Smooth muscle cell (in vitro differentiated cells): Measurements from ENCODE around the gene SLC35F6. TPM values are rescaled to one million over a fixed set of nuclear protein-coding genes. Genes with fewer than 3 reads are reported as not detected.

Source experiments
- DNase-seq: peaks from one replicate; lab custom pipeline; 2025; ENCODE audit not compliant: unreplicated experiment; lab: John Stamatoyannopoulos, UW
- H2AFZ ChIP-seq: fragments of 200-600 bp; sonication (generic); 2 replicates; pipeline ENCODE4 v1.6.0; 2016; ENCODE audit warnings: antibody characterized with exemption, low read depth, mild to moderate bottlenecking
- H3F3A ChIP-seq: fragments of 200-600 bp; sonication (generic); 2 replicates; pipeline ENCODE4 v1.6.0; 2017; ENCODE audit warnings: antibody characterized with exemption, low read depth
- H3K27ac ChIP-seq: fragments of 200-600 bp; sonication (generic); 2 replicates; pipeline ENCODE4 v1.5.1; 2016; ENCODE audit warnings: low read depth, mild to moderate bottlenecking
- H3K27me3 ChIP-seq: fragments of 200-600 bp; sonication (generic); 2 replicates; pipeline ENCODE4 v1.6.1; 2016; ENCODE audit warnings: low read depth, mild to moderate bottlenecking
- H3K36me3 ChIP-seq: fragments of 200-600 bp; sonication (generic); 2 replicates; pipeline ENCODE4 v1.5.1; 2016; ENCODE audit warnings: low read depth
- H3K4me1 ChIP-seq: fragments of 200-600 bp; sonication (generic); 2 replicates; pipeline ENCODE4 v1.5.1; 2016; ENCODE audit warnings: low read depth
- H3K4me2 ChIP-seq: fragments of 200-600 bp; sonication (generic); 2 replicates; pipeline ENCODE4 v1.6.0; 2016; ENCODE audit warnings: mild to moderate bottlenecking
- H3K4me3 ChIP-seq: fragments of 200-600 bp; sonication (generic); 2 replicates; pipeline ENCODE4 v1.5.1; 2016; ENCODE audit warnings: mild to moderate bottlenecking
- H3K79me2 ChIP-seq: fragments of 200-600 bp; sonication (generic); 2 replicates; pipeline ENCODE4 v1.6.0; 2016; ENCODE audit warnings: low read depth, mild to moderate bottlenecking
- H3K9ac ChIP-seq: fragments of 200-600 bp; sonication (generic); 2 replicates; pipeline ENCODE4 v1.6.0; 2016; ENCODE audit warnings: low read depth
- H3K9me3 ChIP-seq: fragments of 200-600 bp; sonication (generic); replicated peaks from 2 replicates; pipeline ENCODE4 v1.5.1; 2016; ENCODE audit warnings: low read depth
- H4K20me1 ChIP-seq: fragments of 200-600 bp; sonication (generic); 2 replicates; pipeline ENCODE4 v1.6.0; 2016; ENCODE audit warnings: low read depth
- CTCF ChIP-seq: fragments of 200-600 bp; sonication (generic); IDR thresholded peaks from 2 replicates; pipeline ENCODE4 v1.5.1; 2017; ENCODE audit warnings: borderline replicate concordance, mild to moderate bottlenecking, antibody characterized with exemption; ENCODE audit not compliant: insufficient read depth, poor library complexity, severe bottlenecking
- WGBS: methylation state at CpG from one replicate; pipeline ENCODE4 v1.1.7; 2016; ENCODE audit warnings: low lambda C conversion rate; 5-methylcytosine and 5-hydroxymethylcytosine counted together
- polyA plus RNA-seq: library from polyadenylated mRNA; unstranded; fragments of >200 nt; fragmentation: Nextera tagmentation; extraction: Ambion mirVana; gene quantifications from 2 replicates; pipeline ENCODE4 v1.2.1, GENCODE V29; 2016
- total RNA-seq: library from RNA; depleted of rRNA; stranded (reverse); fragments of >200 nt; gene quantifications from 2 replicates; pipeline ENCODE4 v1.2.3, GENCODE V29; 2014

Gene SLC35F6
- total and polyA plus RNA-seq, 2 experiments from 2014 or later: 16.9 to 19.2 TPM

- Histone ChIP-seq H3K79me2 (peaks cover 5% of the 10 kb centered on the region), H3K9me3 (no peaks in the 10 kb centered on the region), H3K27me3 (no peaks in the 10 kb centered on the region), H3K27ac (no peak overlapping the region), H3K36me3 (peaks cover 3% of the 10 kb centered on the region), H3K4me3 (no peak overlapping the region), H3F3A (no peaks in the 10 kb centered on the region), H3K4me1 (no peaks in the 10 kb centered on the region), H4K20me1 (peaks cover 28% of the 10 kb centered on the region), H2AFZ (no peak overlapping the region), H3K4me2 (no peak overlapping the region), H3K9ac (no peak overlapping the region)
- 81% methylated on average over 3 of the region's 3 CpGs for WGBS
- DNase-seq: no peak
- no peak for TF ChIP-seq CTCF
These were observed 14.4 kb downstream of the SLC35F6 start for GRCh38 chr2:26778507-26778906.

- no peak overlapping the region for H3K4me2 ChIP-seq
- H4K20me1 ChIP-seq: peaks cover 10% of the 10 kb centered on the region
- H3K36me3 ChIP-seq: peaks cover 3% of the 10 kb centered on the region
- no peaks in the 10 kb centered on the region for H3K79me2 ChIP-seq
- H3K9me3 ChIP-seq: no peaks in the 10 kb centered on the region
- no peaks in the 10 kb centered on the region for H3K27me3 ChIP-seq
- no peak for TF ChIP-seq CTCF
- H3K4me1 ChIP-seq: no peaks in the 10 kb centered on the region
- H2AFZ ChIP-seq: no peak overlapping the region
- DNase-seq: no peak
- 98% methylated on average over 4 of the region's 4 CpGs for WGBS
- H3K27ac ChIP-seq: no peak overlapping the region
- H3K9ac ChIP-seq: no peak overlapping the region
- H3F3A ChIP-seq: no peaks in the 10 kb centered on the region
- no peak overlapping the region for H3K4me3 ChIP-seq
These were observed 16.2 kb downstream of the SLC35F6 start for GRCh38 chr2:26780203-26780760.

- Histone ChIP-seq H3K9me3 (no peaks in the 10 kb centered on the region), H3K27ac (no peak overlapping the region), H3K9ac (no peak overlapping the region), H3K27me3 (no peaks in the 10 kb centered on the region), H3K36me3 (no peaks in the 10 kb centered on the region), H3K4me2 (no peak overlapping the region), H3K79me2 (peaks cover 18% of the 10 kb centered on the region), H3F3A (no peaks in the 10 kb centered on the region), H4K20me1 (no peaks in the 10 kb centered on the region), H3K4me3 (no peak overlapping the region), H3K4me1 (peaks cover 8% of the 10 kb centered on the region), H2AFZ (no peak overlapping the region)
- no peak for TF ChIP-seq CTCF
- WGBS: 96% methylated on average over 10 of the region's 12 CpGs
- no peak for DNase-seq
These were observed 19.0 kb downstream of the SLC35F6 start for GRCh38 chr2:26782876-26783704.
